Body of pancreas (tissue), 4 donors: ENCODE measurements around the gene SLC27A6. TPM values are rescaled to one million over a fixed set of nuclear protein-coding genes. Genes with fewer than 3 reads are reported as not detected.

Source experiments
- ATAC-seq: fragments of 150-250 bp; one replicate; pipeline ENCODE4 v1.9.1; 2016
- DNase-seq, 4 donors: peaks; one replicate each; pipeline ENCODE4 v3.0.0-alpha.2; 2019
- H3K27ac ChIP-seq, 4 donors: fragments of 200-600 bp; sonication (generic); 1 replicate in 3 of 4; 2 replicates in 1 of 4; pipeline versions ENCODE4 v1.5.1 to v1.6.1; 2016 to 2019; ENCODE audit warnings: mild to moderate bottlenecking in 1 of 4, mixed read lengths in 1 of 4, moderate library complexity in 1 of 4
- H3K27me3 ChIP-seq, 2 donors: fragments of 200-600 bp; sonication (generic); one replicate each; pipeline ENCODE4 v1.6.0; 2016; ENCODE audit warnings: mild to moderate bottlenecking in 1 of 2
- H3K36me3 ChIP-seq, 2 donors: fragments of 200-600 bp; sonication (generic); replicated peaks in 1 of 2; 2 replicates each; pipeline ENCODE4 v1.5.1; 2016; ENCODE audit warnings: low read depth in 2 of 2; ENCODE audit not compliant: insufficient read depth in 1 of 2
- H3K4me1 ChIP-seq: fragments of 200-600 bp; sonication (generic); one replicate; pipeline ENCODE4 v1.6.0; 2016
- H3K4me3 ChIP-seq, 2 donors: fragments of 200-600 bp; sonication (generic); 1 replicate in 1 of 2; 2 replicates in 1 of 2; pipeline ENCODE4 v1.5.1; 2016 to 2019
- H3K9me3 ChIP-seq, 3 donors: fragments of 200-600 bp; sonication (generic); 1 replicate in 2 of 3; 2 replicates in 1 of 3; pipeline ENCODE4 v1.5.1; 2016
- CTCF ChIP-seq, 7 experiments: fragments of 450-650 bp in 4 of 7; fragments of 200-600 bp in 3 of 7; sonication (generic) in 3 of 7; IDR thresholded peaks; one replicate each; pipeline ENCODE4 v1.5.1; 2016 to 2019; ENCODE audit warnings: antibody characterized with exemption in 7 of 7
- POLR2A ChIP-seq, 3 donors: fragments of 450-650 bp; IDR thresholded peaks; one replicate each; pipeline ENCODE4 v1.6.1; 2016; ENCODE audit warnings: antibody characterized with exemption in 3 of 3, mild to moderate bottlenecking in 2 of 3
- WGBS, 2 donors: methylation state at CpG; one replicate each; pipeline ENCODE4 v1.1.5; 2017; 5-methylcytosine and 5-hydroxymethylcytosine counted together
- intact Hi-C: fragments of 100-400 bp; cut with DNase I; formaldehyde crosslinking; loops from one replicate; pipeline ENCODE4 v1.15.1; 2023
- total RNA-seq, 2 donors: library from RNA; depleted of rRNA; stranded (reverse); fragments of >200 nt; gene quantifications; one replicate each; pipeline ENCODE4 v1.1.0, GENCODE V29; 2016

SLC27A6 gene
- total RNA-seq, 2 donors from 2014 or later, result 0.99 to 1.3 TPM

GRCh38 chr5:129018837-129019236 lies 53.5 kb downstream of the SLC27A6 start:
- Histone ChIP-seq H3K4me3 (no peak overlapping the region), H3K36me3 (no peaks in the 10 kb centered on the region), H3K27me3 (no peaks in the 10 kb centered on the region), H3K4me1 (no peaks in the 10 kb centered on the region), H3K9me3 (no peaks in the 10 kb centered on the region), H3K27ac (no peak overlapping the region)
- intact Hi-C loops, result no loop called here
- ATAC-seq, result no peak
- TF ChIP-seq CTCF (IDR thresholded peaks at IDR 0.05) (no peak), POLR2A (IDR thresholded peaks at IDR 0.05) (no peak)
- no peak for DNase-seq

- no peaks in the 10 kb centered on the region for H3K36me3 ChIP-seq
- no peak for DNase-seq
- intact Hi-C loops, result no loop called here
- H3K27ac ChIP-seq, result no peak overlapping the region
- no peaks in the 10 kb centered on the region for H3K4me1 ChIP-seq
- WGBS, 2 donors, result 33 to 40% methylated on average over 4 of the region's 4 CpGs
- no peaks in the 10 kb centered on the region for H3K27me3 ChIP-seq
- TF ChIP-seq CTCF (IDR thresholded peaks at IDR 0.05) (no peak), POLR2A (IDR thresholded peaks at IDR 0.05) (no peak)
- ATAC-seq, result no peak
- H3K4me3 ChIP-seq, result no peak overlapping the region
- no peaks in the 10 kb centered on the region for H3K9me3 ChIP-seq
Observed at GRCh38 chr5:129019401-129019908, 54.2 kb downstream of the SLC27A6 start.

- Histone ChIP-seq H3K4me1 (no peaks in the 10 kb centered on the region), H3K27ac (no peak overlapping the region), H3K36me3 (no peaks in the 10 kb centered on the region), H3K4me3 (no peak overlapping the region), H3K27me3 (no peaks in the 10 kb centered on the region), H3K9me3 (no peaks in the 10 kb centered on the region)
- 80 to 86% methylated on average over 4 of the region's 4 CpGs for WGBS, 2 donors
- TF ChIP-seq POLR2A (IDR thresholded peaks at IDR 0.05) (no peak), CTCF (IDR thresholded peaks at IDR 0.05) (no peak)
- ATAC-seq (no peak), DNase-seq (no peak)
- intact Hi-C loops, result no loop called here
Observed at GRCh38 chr5:129020683-129021082, 55.4 kb downstream of the SLC27A6 start.

GRCh38 chr5:129021744-129022143 lies 56.5 kb downstream of the SLC27A6 start:
- Histone ChIP-seq H3K9me3 (no peaks in the 10 kb centered on the region), H3K36me3 (no peaks in the 10 kb centered on the region), H3K4me3 (no peak overlapping the region), H3K27ac (no peak overlapping the region), H3K27me3 (no peaks in the 10 kb centered on the region), H3K4me1 (no peaks in the 10 kb centered on the region)
- intact Hi-C loops, result no loop called here
- TF ChIP-seq POLR2A (IDR thresholded peaks at IDR 0.05) (no peak), CTCF (IDR thresholded peaks at IDR 0.05) (no peak)
- WGBS, 2 donors, result 23 to 38% methylated on average over 2 of the region's 2 CpGs
- DNase-seq (no peak), ATAC-seq (no peak)

GRCh38 chr5:129022599-129022998 lies 57.3 kb downstream of the SLC27A6 start:
- WGBS, 2 donors, result 78% methylated on average over 2 of the region's 2 CpGs
- intact Hi-C loops, result no loop called here

More at GRCh38 chr5:129022599-129022998, 57.3 kb downstream of the SLC27A6 start:
- Histone ChIP-seq H3K9me3 (no peaks in the 10 kb centered on the region), H3K4me1 (no peaks in the 10 kb centered on the region), H3K4me3 (no peak overlapping the region), H3K27ac (no peak overlapping the region), H3K27me3 (no peaks in the 10 kb centered on the region), H3K36me3 (no peaks in the 10 kb centered on the region)
- ATAC-seq (no peak), DNase-seq (no peak)
- no peak for TF ChIP-seq POLR2A (IDR thresholded peaks at IDR 0.05)
- no peak for TF ChIP-seq CTCF (IDR thresholded peaks at IDR 0.05)
